ENCODE measurements around the gene SH3BP1. TPM values are rescaled to one million over a fixed set of nuclear protein-coding genes. Genes with fewer than 3 reads are reported as not detected.
A peak's percentile ranks its signal among the peaks of the same experiment; 100 is the strongest.

SH3BP1 gene
- total RNA-seq, 6 donors from 2014 or later, result 11.4 to 58.7 (median 31.1) TPM

GRCh38 chr22:37639771-37640590 is 512 bp downstream of the SH3BP1 start:
- Histone ChIP-seq H3K4me1 (peaks cover 56 to 64% (median 57%) of the 10 kb centered on the region in 4 donors), H3K27me3 (no peaks in the 10 kb centered on the region)
- ATAC-seq (ENCODE audit: low FRiP score in 2 of 2), result peak in 1 of 2 donors; percentile 14

GRCh38 chr22:37640591-37641560 is 1.4 kb downstream of the SH3BP1 start:
- TF ChIP-seq POLR2A (IDR thresholded peaks at IDR 0.05), result peak in 1 of 4 donors; percentile 20
- no peak for TF ChIP-seq CTCF (IDR thresholded peaks at IDR 0.05)
- H3K9me3 ChIP-seq, result no peaks in the 10 kb centered on the region
- WGBS, 2 donors, result 54 to 75% methylated on average over 3 to 23 of the region's 24 CpGs
- H3K4me3 ChIP-seq, result peak overlapping the region in 3 of 4 donors; percentile 57 to 65 (median 64)
- peaks cover 48 to 55% (median 51%) of the 10 kb centered on the region in 4 donors for H3K4me1 ChIP-seq
- DNase-seq (no peak), ATAC-seq (ENCODE audit: low FRiP score in 2 of 2) (peak in 1 of 2 donors; percentile 2)
- H3K36me3 ChIP-seq, result peaks cover 0 to 18% (median 1%) of the 10 kb centered on the region in 4 donors
- peak overlapping the region; percentile 61 to 90 (median 86) for H3K27ac ChIP-seq
- H3K27me3 ChIP-seq, result no peaks in the 10 kb centered on the region

More at GRCh38 chr22:37639771-37640590, 512 bp downstream of the SH3BP1 start:
- DNase-seq, result peak in 1 of 2 donors; percentile 52
- Histone ChIP-seq H3K4me3 (peak overlapping the region; percentile 57 to 66 (median 64)), H3K36me3 (peaks cover 0 to 11% (median 1%) of the 10 kb centered on the region in 4 donors), H3K27ac (peak overlapping the region; percentile 61 to 90 (median 86)), H3K9me3 (no peaks in the 10 kb centered on the region)
- TF ChIP-seq CTCF (IDR thresholded peaks at IDR 0.05) (no peak), POLR2AphosphoS5 (IDR thresholded peaks at IDR 0.05) (no peak), POLR2A (IDR thresholded peaks at IDR 0.05) (no peak)
- WGBS, 2 donors, result 5 to 21% methylated on average over 6 to 18 of the region's 27 CpGs

- TF ChIP-seq CTCF (IDR thresholded peaks at IDR 0.05) (no peak), EP300 (IDR thresholded peaks at IDR 0.05) (no peak), POLR2A (IDR thresholded peaks at IDR 0.05) (no peak), POLR2AphosphoS5 (IDR thresholded peaks at IDR 0.05) (no peak)
- H3K27me3 ChIP-seq, result no peaks in the 10 kb centered on the region
- DNase-seq (no peak), ATAC-seq (ENCODE audit: low FRiP score in 2 of 2) (no peak)
- 87 to 100% methylated on average over 4 to 5 of the region's 5 CpGs for WGBS, 2 donors
- peaks cover 0 to 19% (median 1%) of the 10 kb centered on the region in 4 donors for H3K36me3 ChIP-seq
- peak overlapping the region in 1 of 4 donors; percentile 90 for H3K27ac ChIP-seq
- no peak overlapping the region for H3K4me3 ChIP-seq
- no peaks in the 10 kb centered on the region for H3K9me3 ChIP-seq
- H3K4me1 ChIP-seq, result peaks cover 41 to 48% (median 45%) of the 10 kb centered on the region in 4 donors
Measured at GRCh38 chr22:37641561-37641949, 2.1 kb downstream of the SH3BP1 start.

GRCh38 chr22:37643225-37643847 is 3.9 kb downstream of the SH3BP1 start:
- 29 to 90% methylated on average over 3 to 9 of the region's 9 CpGs for WGBS, 2 donors
- Histone ChIP-seq H3K4me3 (no peak overlapping the region), H3K36me3 (peaks cover 0 to 33% (median 3%) of the 10 kb centered on the region in 4 donors), H3K9me3 (no peaks in the 10 kb centered on the region), H3K27ac (no peak overlapping the region), H3K4me1 (peaks cover 33 to 37% (median 36%) of the 10 kb centered on the region in 4 donors), H3K27me3 (no peaks in the 10 kb centered on the region)
- DNase-seq, result peak in 1 of 2 donors; percentile 85
- peak; percentile 88 to 94 (median 93) for TF ChIP-seq CTCF (IDR thresholded peaks at IDR 0.05)
- TF ChIP-seq POLR2AphosphoS5 (IDR thresholded peaks at IDR 0.05), result no peak
- TF ChIP-seq POLR2A (IDR thresholded peaks at IDR 0.05), result no peak
- TF ChIP-seq EP300 (IDR thresholded peaks at IDR 0.05), result no peak
- ATAC-seq (ENCODE audit: low FRiP score in 2 of 2), result peak; percentile 87 to 88

All from upper lobe of left lung (tissue), 6 donors.